Osteoblast (primary cell): ENCODE data around the gene C1orf87. TPM values are rescaled to one million over a fixed set of nuclear protein-coding genes. Genes with fewer than 3 reads are reported as not detected.

Experiments
- DNase-seq: peaks from one replicate; pipeline ENCODE4 v3.0.0; 2011; ENCODE audit warnings: low spot score, mixed read lengths; ENCODE audit not compliant: insufficient read length; ENCODE audit errors: missing footprints
- H2AFZ ChIP-seq: 2 replicates; pipeline ENCODE4 v1.6.0; 2011; ENCODE audit warnings: mild to moderate bottlenecking, low read length
- H3K27ac ChIP-seq: 2 replicates; pipeline ENCODE4 v1.5.1; 2011; ENCODE audit warnings: mild to moderate bottlenecking, low read depth, low read length, moderate library complexity
- H3K27me3 ChIP-seq: 2 replicates; pipeline ENCODE4 v1.6.0; 2012; ENCODE audit warnings: mild to moderate bottlenecking, control low read depth, inconsistent platforms, low read length, moderate library complexity; ENCODE audit not compliant: insufficient read depth
- H3K36me3 ChIP-seq: 2 replicates; pipeline ENCODE4 v1.5.1; 2011; ENCODE audit warnings: mild to moderate bottlenecking, low read length, control low read depth, moderate library complexity; ENCODE audit not compliant: insufficient read depth
- H3K4me1 ChIP-seq: 2 replicates; pipeline ENCODE4 v1.5.1; 2011; ENCODE audit warnings: mild to moderate bottlenecking, low read length, control low read depth, moderate library complexity; ENCODE audit not compliant: insufficient read depth
- H3K4me2 ChIP-seq: 2 replicates; pipeline ENCODE4 v1.6.0; 2011; ENCODE audit warnings: mild to moderate bottlenecking, low read length; ENCODE audit not compliant: insufficient read depth
- H3K4me3 ChIP-seq: fragments of 200-600 bp; sonication (generic); 3 replicates; pipeline ENCODE4 v1.5.1; 2012; ENCODE audit warnings: mild to moderate bottlenecking, low read length, inconsistent platforms; ENCODE audit not compliant: insufficient read depth
- H3K79me2 ChIP-seq: 2 replicates; pipeline ENCODE4 v1.6.0; 2012; ENCODE audit warnings: mild to moderate bottlenecking, low read length, control low read depth, inconsistent platforms; ENCODE audit not compliant: insufficient read depth
- H3K9me3 ChIP-seq: 2 replicates; pipeline ENCODE4 v1.5.1; 2011; ENCODE audit warnings: low read depth, low read length, control low read depth
- H4K20me1 ChIP-seq: 2 replicates; pipeline ENCODE4 v1.6.0; 2012; ENCODE audit warnings: mild to moderate bottlenecking, low read length, control low read depth; ENCODE audit not compliant: insufficient read depth
- total RNA-seq: library from RNA; depleted of rRNA; stranded (reverse); fragments of >200 nt; gene quantifications from 2 replicates; pipeline ENCODE4 v1.2.3, GENCODE V29; 2012
- TF ChIP-seq, protein P1 (sequence below): IDR thresholded peaks from 2 replicates; pipeline ENCODE4 v1.5.1; 2011; ENCODE audit warnings: mild to moderate bottlenecking, low read depth, low read length, moderate library complexity; ENCODE audit errors: extremely low read depth

The C1orf87 gene
- total RNA-seq, 1 donor: not detected

DNA sequence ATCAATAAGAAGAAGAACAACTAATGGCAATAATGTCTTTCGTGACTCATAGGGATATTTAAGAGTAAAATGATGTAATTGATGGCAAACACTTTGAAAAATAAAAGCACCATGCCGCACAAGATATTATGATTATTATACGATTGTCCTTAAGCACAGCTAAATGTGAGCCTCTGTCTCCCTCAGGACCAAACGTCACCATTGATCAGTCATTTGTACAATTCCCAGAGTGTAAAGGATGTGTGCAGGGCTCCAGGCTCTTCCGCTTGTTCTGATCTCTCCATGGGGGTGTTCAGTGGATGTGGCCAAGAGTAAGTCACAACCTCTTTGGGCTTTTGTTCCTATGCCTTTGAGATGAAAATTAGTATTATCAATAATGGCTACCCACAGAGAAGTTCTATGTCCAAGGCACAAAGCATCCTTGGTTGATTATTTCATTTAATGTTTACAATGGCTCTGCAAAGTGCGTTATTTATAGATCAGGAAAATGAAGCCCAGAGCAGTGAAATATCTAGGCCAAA, 17.7 kb upstream of the C1orf87 start:
- Histone ChIP-seq H4K20me1 (no peaks in the 10 kb centered on the region), H3K36me3 (no peaks in the 10 kb centered on the region), H3K79me2 (no peaks in the 10 kb centered on the region), H3K4me3 (no peak overlapping the region), H3K9me3 (no peaks in the 10 kb centered on the region), H2AFZ (no peak overlapping the region), H3K4me2 (no peak overlapping the region), H3K27ac (no peak overlapping the region), H3K4me1 (no peaks in the 10 kb centered on the region), H3K27me3 (no peaks in the 10 kb centered on the region)
- no peak for DNase-seq
- TF ChIP-seq, protein P1, sequence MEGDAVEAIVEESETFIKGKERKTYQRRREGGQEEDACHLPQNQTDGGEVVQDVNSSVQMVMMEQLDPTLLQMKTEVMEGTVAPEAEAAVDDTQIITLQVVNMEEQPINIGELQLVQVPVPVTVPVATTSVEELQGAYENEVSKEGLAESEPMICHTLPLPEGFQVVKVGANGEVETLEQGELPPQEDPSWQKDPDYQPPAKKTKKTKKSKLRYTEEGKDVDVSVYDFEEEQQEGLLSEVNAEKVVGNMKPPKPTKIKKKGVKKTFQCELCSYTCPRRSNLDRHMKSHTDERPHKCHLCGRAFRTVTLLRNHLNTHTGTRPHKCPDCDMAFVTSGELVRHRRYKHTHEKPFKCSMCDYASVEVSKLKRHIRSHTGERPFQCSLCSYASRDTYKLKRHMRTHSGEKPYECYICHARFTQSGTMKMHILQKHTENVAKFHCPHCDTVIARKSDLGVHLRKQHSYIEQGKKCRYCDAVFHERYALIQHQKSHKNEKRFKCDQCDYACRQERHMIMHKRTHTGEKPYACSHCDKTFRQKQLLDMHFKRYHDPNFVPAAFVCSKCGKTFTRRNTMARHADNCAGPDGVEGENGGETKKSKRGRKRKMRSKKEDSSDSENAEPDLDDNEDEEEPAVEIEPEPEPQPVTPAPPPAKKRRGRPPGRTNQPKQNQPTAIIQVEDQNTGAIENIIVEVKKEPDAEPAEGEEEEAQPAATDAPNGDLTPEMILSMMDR: no peak

DNA sequence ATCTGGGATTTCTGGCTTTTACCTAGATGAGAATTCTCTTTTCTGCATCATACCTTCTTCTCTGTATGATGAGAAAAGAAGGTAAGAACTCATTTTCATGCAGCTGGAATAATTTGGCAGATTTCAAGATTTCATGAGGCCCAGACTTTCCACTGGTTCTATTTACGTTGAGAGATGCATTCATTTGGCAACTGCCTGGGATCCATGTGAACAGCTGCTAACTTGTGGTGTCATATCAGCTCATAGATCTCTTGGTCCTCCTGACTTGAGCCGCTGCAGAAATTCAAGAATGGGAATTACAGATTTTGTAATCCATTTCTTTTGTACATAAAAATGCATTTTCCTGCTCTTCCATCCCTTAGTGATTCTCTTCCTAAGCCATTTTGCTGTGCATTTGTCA, 17.1 kb upstream of the C1orf87 start:
- no peak overlapping the region for H2AFZ ChIP-seq
- no peak overlapping the region for H3K4me2 ChIP-seq
- no peaks in the 10 kb centered on the region for H3K27me3 ChIP-seq
- no peaks in the 10 kb centered on the region for H3K4me1 ChIP-seq
- H3K4me3 ChIP-seq: no peak overlapping the region
- H4K20me1 ChIP-seq: no peaks in the 10 kb centered on the region
- no peak overlapping the region for H3K27ac ChIP-seq
- H3K79me2 ChIP-seq: no peaks in the 10 kb centered on the region
- TF ChIP-seq, protein P1: no peak
- no peaks in the 10 kb centered on the region for H3K36me3 ChIP-seq
- no peak for DNase-seq
- no peaks in the 10 kb centered on the region for H3K9me3 ChIP-seq

DNA sequence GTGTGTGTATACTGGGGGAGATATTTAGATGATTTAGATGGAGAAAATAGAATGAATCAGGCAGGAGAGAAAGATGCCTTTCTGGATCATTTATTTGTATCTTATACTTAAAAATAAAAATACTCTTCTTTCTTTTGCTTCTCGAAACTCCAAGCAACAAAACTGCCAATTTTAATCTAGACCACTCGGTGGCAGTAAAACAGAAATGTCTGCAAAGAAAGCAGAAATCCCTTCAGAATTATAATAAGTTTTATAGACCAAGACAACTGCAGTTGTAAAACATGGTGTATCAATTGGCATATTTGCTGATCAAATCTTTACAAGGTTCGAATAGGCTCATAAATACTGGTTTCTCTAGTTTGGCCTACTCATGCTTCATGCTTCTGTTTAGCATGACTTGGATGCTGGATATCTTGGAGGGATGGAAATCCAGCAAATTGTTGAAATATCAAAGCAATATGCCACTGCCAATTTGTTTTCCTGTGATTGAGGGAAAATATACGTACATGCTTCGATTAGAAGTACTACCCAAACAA, 15.1 kb upstream of the C1orf87 start:
- TF ChIP-seq, protein P1: peak; percentile 42
- Histone ChIP-seq H3K36me3 (no peaks in the 10 kb centered on the region), H3K4me3 (no peak overlapping the region), H3K27me3 (no peaks in the 10 kb centered on the region), H3K4me2 (no peak overlapping the region), H3K27ac (no peak overlapping the region), H3K4me1 (no peaks in the 10 kb centered on the region), H2AFZ (no peak overlapping the region), H3K9me3 (no peaks in the 10 kb centered on the region), H4K20me1 (no peaks in the 10 kb centered on the region), H3K79me2 (no peaks in the 10 kb centered on the region)
- no peak for DNase-seq

DNA sequence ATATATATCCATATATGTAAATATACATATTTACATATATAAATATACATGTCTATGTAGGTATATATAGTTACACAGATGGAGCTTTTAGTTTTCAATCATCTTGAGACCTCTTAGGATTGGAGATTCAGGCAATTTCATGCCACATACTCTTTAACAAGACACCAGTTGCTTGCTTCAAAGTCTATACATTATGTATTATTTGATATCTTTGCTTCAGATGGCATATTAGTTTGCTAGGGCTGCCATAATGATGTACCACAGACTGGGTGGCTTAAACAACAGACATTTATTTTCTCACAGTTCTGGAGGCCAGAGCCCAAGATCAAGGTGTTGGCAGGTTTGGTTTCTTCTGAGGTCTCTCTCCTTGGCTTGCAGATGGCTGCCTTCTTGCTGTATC, 14.1 kb upstream of the C1orf87 start:
- Histone ChIP-seq H2AFZ (no peak overlapping the region), H4K20me1 (no peaks in the 10 kb centered on the region), H3K9me3 (no peaks in the 10 kb centered on the region), H3K36me3 (no peaks in the 10 kb centered on the region), H3K4me1 (no peaks in the 10 kb centered on the region), H3K4me2 (no peak overlapping the region), H3K27ac (no peak overlapping the region), H3K79me2 (no peaks in the 10 kb centered on the region), H3K4me3 (no peak overlapping the region), H3K27me3 (no peaks in the 10 kb centered on the region)
- TF ChIP-seq, protein P1: no peak
- no peak for DNase-seq
